HFFc6 (cell line): ENCODE data around the gene BMPR1B. TPM values are rescaled to one million over a fixed set of nuclear protein-coding genes. Genes with fewer than 3 reads are reported as not detected.

Experiments used
- DNase-seq: peaks from one replicate; pipeline ENCODE4 v3.0.0-alpha.2; 2018
- H3K27ac Mint-ChIP-seq: 2 replicates; pipeline ENCODE4 v1.8.0; 2020; ENCODE audit warnings: mild to moderate bottlenecking, mixed read lengths
- H3K27me3 Mint-ChIP-seq: 2 replicates; pipeline ENCODE4 v1.8.0; 2021; ENCODE audit warnings: mild to moderate bottlenecking, moderate library complexity, mixed read lengths; ENCODE audit not compliant: insufficient read depth
- H3K36me3 Mint-ChIP-seq: 2 replicates; pipeline ENCODE4 v1.8.0; 2021; ENCODE audit warnings: low read depth, mixed read lengths
- H3K4me1 Mint-ChIP-seq: 2 replicates; pipeline ENCODE4 v1.8.0; 2020; ENCODE audit warnings: low read depth, mixed read lengths
- H3K4me3 Mint-ChIP-seq: 2 replicates; pipeline ENCODE4 v1.8.0; 2020; ENCODE audit warnings: mild to moderate bottlenecking, moderate library complexity, mixed read lengths
- H3K9me3 Mint-ChIP-seq: 2 replicates; pipeline ENCODE4 v1.8.0; 2020; ENCODE audit warnings: mild to moderate bottlenecking, mixed read lengths
- total RNA-seq, 6 experiments: library from RNA; stranded (reverse); fragmentation: NEBNext Ultra II Directional; extraction: Animal tissue kit (Norgen Biotek cat#: 25700); gene quantifications; 2 replicates in 1 of 6; 3 replicates in 5 of 6; pipeline ENCODE4 v1.2.3, GENCODE V29; 2021
- TF ChIP-seq, protein P1 (sequence below): fragments of 200-600 bp; sonication (generic); IDR thresholded peaks from 2 replicates; pipeline ENCODE4 v1.5.0; 2021; ENCODE audit warnings: antibody characterized with exemption, mild to moderate bottlenecking

The BMPR1B gene
- total RNA-seq, 6 experiments from 2014 or later = not detected

DNA sequence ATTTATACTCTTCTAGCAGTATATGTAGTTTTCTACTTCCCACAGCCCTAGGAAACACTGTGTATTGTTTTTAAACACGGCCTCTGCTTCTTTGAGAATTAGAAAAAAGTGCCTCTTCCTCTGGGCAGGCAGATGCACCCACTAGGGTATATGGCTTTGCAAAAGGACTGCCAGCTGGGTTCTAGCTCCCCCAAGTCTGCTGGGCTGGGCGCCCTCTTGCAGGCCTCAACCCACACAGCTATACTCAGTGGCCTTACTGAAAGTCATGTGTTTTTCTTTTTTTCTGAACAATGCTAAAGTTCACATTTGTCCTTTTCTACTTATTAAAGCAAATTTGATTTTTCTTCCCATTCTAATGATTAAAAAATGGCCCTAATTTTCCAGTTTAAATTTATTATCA lies 35.5 kb upstream of the BMPR1B start:
- Mint-ChIP-seq H3K4me1 (no peaks in the 10 kb centered on the region), H3K4me3 (no peak overlapping the region), H3K27me3 (0 out of 2 replicates have a peak, but pooled peaks cover 1% of the 10 kb centered on the region), H3K36me3 (no peaks in the 10 kb centered on the region), H3K9me3 (no peaks in the 10 kb centered on the region), H3K27ac (no peak overlapping the region)
- TF ChIP-seq, protein P1, sequence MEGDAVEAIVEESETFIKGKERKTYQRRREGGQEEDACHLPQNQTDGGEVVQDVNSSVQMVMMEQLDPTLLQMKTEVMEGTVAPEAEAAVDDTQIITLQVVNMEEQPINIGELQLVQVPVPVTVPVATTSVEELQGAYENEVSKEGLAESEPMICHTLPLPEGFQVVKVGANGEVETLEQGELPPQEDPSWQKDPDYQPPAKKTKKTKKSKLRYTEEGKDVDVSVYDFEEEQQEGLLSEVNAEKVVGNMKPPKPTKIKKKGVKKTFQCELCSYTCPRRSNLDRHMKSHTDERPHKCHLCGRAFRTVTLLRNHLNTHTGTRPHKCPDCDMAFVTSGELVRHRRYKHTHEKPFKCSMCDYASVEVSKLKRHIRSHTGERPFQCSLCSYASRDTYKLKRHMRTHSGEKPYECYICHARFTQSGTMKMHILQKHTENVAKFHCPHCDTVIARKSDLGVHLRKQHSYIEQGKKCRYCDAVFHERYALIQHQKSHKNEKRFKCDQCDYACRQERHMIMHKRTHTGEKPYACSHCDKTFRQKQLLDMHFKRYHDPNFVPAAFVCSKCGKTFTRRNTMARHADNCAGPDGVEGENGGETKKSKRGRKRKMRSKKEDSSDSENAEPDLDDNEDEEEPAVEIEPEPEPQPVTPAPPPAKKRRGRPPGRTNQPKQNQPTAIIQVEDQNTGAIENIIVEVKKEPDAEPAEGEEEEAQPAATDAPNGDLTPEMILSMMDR = no peak
- DNase-seq = no peak

DNA sequence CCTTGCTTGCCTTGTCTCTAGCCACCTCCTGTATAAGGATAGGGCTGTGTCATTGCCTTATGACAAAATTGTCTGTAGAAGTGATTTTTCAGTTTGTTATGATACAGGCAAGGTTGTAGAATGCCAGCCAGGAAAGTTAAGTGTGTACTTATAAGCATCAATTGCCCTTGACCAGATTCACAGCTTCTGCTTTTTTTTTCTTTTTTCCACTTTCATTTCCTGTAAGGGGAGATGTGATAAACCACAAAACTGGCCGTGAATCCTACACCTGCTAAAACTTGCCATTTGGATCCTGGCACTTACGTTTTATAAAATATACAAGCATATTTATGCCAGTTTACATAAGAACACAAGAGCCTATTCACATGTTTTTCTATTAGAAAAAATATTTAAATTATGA lies 35.0 kb upstream of the BMPR1B start:
- Mint-ChIP-seq H3K4me3 (no peak overlapping the region), H3K36me3 (no peaks in the 10 kb centered on the region), H3K4me1 (peaks cover 2% of the 10 kb centered on the region)

DNA sequence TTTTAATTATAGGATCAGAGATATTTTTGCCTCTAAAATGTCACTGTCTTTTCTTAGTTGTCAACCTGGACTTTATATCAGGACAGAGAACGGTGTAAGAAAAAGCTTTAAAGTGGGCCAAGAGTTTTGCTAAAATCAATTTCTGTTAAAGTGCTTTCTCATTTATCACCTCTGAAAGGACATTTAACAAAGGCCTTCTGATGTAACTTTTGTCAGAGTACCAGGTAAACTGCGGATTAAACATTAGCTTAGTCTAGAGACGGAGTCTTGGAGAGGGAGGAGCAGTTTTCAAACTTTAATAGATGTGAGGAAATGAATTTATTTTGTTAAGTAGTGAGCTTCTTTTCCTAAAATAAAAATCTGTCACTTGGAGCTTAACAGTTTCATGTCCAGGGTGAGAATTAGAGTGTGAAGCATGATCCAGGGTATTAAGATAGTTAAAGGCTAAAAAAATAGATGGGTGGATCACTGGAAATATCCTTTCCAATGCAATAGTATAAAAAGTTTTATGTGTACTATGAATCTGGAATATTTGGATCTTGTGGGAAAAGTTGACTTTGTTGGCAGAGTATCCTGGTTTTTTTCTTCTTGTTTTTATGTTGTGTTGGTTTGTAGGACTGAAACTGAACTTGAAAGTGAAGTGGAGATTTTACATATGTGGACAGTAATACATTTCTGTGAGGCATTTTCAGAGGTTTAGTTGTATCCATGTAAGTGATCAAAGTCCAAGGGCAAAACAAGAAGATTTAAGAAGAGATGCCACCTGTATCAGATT lies 33.6 kb upstream of the BMPR1B start:
- TF ChIP-seq, protein P1 = no peak
- Mint-ChIP-seq H3K4me3 (no peak overlapping the region), H3K36me3 (no peaks in the 10 kb centered on the region), H3K27ac (no peak overlapping the region), H3K27me3 (peaks cover 1% of the 10 kb centered on the region; the same call in 1 of the 2 replicates), H3K4me1 (peaks cover 10% of the 10 kb centered on the region), H3K9me3 (no peaks in the 10 kb centered on the region)
- no peak for DNase-seq

More for the DNA sequence above, 35.0 kb upstream of the BMPR1B start:
- Mint-ChIP-seq H3K27me3 (peaks cover 1% of the 10 kb centered on the region; the same call in 1 of the 2 replicates), H3K9me3 (no peaks in the 10 kb centered on the region), H3K27ac (no peak overlapping the region)
- TF ChIP-seq, protein P1 = no peak
- DNase-seq = no peak

DNA sequence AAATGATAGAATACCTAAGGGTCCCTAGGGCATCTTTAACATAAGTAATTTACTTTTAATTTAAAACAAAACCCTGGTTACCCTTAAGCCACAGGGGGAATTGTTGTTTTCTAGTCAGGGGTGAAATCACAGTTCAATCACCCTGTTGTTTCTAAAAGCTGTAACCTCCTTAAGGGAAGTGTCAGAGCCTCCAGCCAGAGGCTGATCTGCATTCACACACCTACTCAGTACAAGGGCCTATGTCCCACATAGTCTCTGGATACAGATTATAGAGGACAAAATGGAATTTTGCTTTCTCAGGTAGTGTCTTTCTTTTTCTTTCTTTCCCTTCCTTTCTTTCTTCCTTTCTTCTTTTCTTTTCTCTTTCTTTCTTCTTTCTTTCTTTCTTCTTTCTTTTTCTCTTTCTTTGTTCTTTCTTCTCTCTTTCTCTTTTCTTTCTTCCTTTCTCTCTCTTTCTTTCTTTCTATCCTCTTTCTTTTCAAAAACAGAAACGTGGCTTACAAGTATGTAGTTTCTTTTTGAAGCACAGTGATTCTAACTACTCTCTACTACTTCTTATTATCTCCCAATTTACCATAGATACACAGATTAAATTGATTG lies 31.1 kb upstream of the BMPR1B start:
- peaks cover 10% of the 10 kb centered on the region for H3K4me1 Mint-ChIP-seq
- peaks cover 1% of the 10 kb centered on the region; the same call in 1 of the 2 replicates for H3K27me3 Mint-ChIP-seq
- TF ChIP-seq, protein P1 = no peak
- H3K4me3 Mint-ChIP-seq = no peak overlapping the region
- DNase-seq = no peak
- H3K36me3 Mint-ChIP-seq = no peaks in the 10 kb centered on the region
- no peak overlapping the region for H3K27ac Mint-ChIP-seq
- no peaks in the 10 kb centered on the region for H3K9me3 Mint-ChIP-seq

DNA sequence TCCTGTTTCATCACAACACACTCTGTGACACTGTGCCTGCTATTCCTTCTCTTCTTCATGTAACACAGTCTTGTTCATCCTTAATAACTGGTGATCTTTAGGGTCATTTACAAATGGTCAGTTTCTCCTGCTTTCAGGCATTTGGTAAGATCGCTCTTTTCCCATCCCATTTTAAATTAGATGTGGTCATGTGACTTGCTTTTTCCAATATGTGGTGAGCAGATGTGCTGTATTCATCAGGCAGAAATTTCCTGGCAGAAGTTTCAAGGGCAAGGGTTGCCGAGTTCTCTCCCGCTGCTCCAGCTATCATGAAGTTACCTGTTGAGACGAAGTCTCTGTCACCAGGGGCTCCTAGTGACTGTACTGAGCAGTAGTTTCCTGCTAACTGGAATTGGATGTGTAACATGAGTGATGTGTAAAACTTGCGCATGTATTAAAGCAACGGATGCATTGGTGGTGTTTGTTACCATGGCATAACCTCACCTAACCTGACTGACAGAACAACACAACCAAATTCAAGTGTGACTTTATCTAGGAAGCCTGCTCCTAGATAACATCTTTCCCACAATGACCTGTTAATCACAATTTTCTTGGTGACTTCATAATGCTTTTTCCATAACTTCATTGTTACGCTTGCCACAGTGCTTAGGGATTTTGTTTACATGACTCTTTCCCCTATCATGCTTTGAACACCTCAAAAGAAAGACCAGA lies 29.5 kb upstream of the BMPR1B start:
- no peaks in the 10 kb centered on the region for H3K9me3 Mint-ChIP-seq

More for the DNA sequence above, 29.5 kb upstream of the BMPR1B start:
- TF ChIP-seq, protein P1 = no peak
- Mint-ChIP-seq H3K27ac (no peak overlapping the region), H3K4me3 (no peak overlapping the region; the same call in 1 of the 2 replicates), H3K4me1 (peaks cover 10% of the 10 kb centered on the region), H3K36me3 (no peaks in the 10 kb centered on the region), H3K27me3 (peaks cover 1% of the 10 kb centered on the region; the same call in 1 of the 2 replicates)
- DNase-seq = no peak
